ENCODE data around the gene RBM6.

- TF ChIP-seq CTCF (IDR thresholded peaks at IDR 0.05; ENCODE audit: low read length): no peak
- no peak for TF ChIP-seq EZH2 (optimal IDR thresholded peaks at IDR 0.05; ENCODE audit: low read depth, low read length)
- no peak for TF ChIP-seq EZH2phosphoT487 (IDR thresholded peaks at IDR 0.05; ENCODE audit: low read length)
These were observed 14.5 kb upstream of the RBM6 start for GRCh38 chr3:49925485-49925884.
